ENCODE results near the gene ADGRB3. TPM values are rescaled to one million over a fixed set of nuclear protein-coding genes. Genes with fewer than 3 reads are reported as not detected.

ADGRB3 gene
- total RNA-seq, 1 experiment from 2014 or later, result 0.09 TPM

DNA sequence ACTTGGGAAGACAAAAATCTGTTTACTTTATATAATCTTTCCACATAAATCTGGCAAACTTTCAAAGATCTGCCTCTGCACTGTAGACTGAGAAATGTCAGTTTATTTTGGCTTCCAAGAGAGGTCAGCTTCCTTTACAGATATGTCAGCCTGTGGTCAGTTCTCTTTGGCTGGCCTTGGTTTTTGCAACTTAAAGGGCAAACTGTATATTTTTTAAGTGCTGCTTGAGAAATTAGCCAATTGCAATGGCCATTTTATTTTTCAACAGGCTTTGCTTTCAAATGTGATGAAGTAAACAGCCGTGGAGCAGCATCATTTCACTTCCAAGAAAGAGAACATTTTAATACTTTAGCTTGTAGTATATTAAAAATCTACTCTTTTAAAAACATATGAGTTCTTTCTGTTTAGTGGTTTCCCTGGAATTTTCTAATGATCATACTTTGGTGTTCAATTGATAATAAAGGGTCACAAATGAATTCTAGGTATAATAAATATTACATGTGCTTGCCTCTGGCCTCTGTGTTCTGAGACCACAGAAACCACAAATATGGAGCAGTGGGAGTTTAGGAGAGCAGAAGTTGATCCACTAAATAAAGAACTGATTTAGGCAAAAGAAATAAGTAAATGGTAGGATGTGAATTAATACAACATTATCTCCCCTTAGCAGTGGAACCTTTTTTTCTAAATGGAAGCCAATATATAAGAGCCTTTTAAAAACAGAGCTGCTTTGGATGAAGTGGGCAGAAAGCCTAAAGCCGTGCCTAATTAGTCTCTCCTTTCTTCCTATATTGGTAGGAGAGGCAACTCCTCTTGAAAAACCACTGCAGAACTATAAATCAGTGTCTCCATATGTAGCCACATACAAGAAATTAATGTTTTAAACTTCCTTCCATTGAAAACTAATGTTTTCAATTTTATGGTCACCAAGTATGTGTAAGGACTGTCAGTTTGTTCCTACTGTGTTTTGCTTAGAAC, 16.2 kb downstream of the ADGRB3 start:
- DNase-seq, result no peak
- CTCF ChIA-PET, result no interaction called here
- H3K4me1 Mint-ChIP-seq (ENCODE audit: low read depth, unreplicated experiment), result no peaks in the 10 kb centered on the region
- no peaks in the 10 kb centered on the region for H3K27me3 Mint-ChIP-seq (ENCODE audit: unreplicated experiment)
- no peaks in the 10 kb centered on the region for H3K36me3 Mint-ChIP-seq (ENCODE audit: insufficient read depth, unreplicated experiment)
- TF ChIP-seq, protein P1, sequence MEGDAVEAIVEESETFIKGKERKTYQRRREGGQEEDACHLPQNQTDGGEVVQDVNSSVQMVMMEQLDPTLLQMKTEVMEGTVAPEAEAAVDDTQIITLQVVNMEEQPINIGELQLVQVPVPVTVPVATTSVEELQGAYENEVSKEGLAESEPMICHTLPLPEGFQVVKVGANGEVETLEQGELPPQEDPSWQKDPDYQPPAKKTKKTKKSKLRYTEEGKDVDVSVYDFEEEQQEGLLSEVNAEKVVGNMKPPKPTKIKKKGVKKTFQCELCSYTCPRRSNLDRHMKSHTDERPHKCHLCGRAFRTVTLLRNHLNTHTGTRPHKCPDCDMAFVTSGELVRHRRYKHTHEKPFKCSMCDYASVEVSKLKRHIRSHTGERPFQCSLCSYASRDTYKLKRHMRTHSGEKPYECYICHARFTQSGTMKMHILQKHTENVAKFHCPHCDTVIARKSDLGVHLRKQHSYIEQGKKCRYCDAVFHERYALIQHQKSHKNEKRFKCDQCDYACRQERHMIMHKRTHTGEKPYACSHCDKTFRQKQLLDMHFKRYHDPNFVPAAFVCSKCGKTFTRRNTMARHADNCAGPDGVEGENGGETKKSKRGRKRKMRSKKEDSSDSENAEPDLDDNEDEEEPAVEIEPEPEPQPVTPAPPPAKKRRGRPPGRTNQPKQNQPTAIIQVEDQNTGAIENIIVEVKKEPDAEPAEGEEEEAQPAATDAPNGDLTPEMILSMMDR (IDR thresholded peaks at IDR 0.05; ENCODE audit: unreplicated experiment), result no peak
- no peak overlapping the region for H3K4me3 Mint-ChIP-seq (ENCODE audit: low read depth, unreplicated experiment)
- H3K9me3 Mint-ChIP-seq (ENCODE audit: low read depth, unreplicated experiment), result no peaks in the 10 kb centered on the region
- BruUV-seq (replicated peaks), result no TSS peak
- intact Hi-C loops (cut with micrococcal nuclease; ENCODE audit: unreplicated experiment), result no loop called here
- H3K27ac Mint-ChIP-seq (ENCODE audit: unreplicated experiment), result no peak overlapping the region

DNA sequence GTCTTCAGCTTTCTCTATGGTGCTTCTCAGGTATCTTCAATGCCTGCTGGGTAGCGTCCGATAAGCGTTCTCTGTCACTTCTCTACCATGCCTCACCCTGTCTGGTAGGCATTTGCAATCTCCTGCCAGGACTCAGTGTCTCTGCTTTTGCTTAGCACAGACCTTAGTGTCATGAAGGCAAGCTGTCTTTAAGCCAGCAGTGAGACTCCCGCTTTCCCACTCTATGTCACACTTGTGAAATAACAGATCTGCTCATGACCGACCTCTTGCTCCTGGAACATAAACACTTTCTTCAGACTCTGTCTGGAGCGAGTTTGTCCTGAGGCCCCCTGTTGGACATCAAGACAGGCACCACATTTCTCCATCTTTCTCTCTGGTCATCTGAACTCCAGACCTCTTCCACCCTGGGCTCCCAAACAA, 17.0 kb downstream of the ADGRB3 start:
- Mint-ChIP-seq H3K27me3 (ENCODE audit: unreplicated experiment) (no peaks in the 10 kb centered on the region), H3K4me1 (ENCODE audit: low read depth, unreplicated experiment) (no peaks in the 10 kb centered on the region), H3K36me3 (ENCODE audit: insufficient read depth, unreplicated experiment) (no peaks in the 10 kb centered on the region), H3K27ac (ENCODE audit: unreplicated experiment) (no peak overlapping the region), H3K9me3 (ENCODE audit: low read depth, unreplicated experiment) (no peaks in the 10 kb centered on the region), H3K4me3 (ENCODE audit: low read depth, unreplicated experiment) (no peak overlapping the region)
- BruUV-seq (replicated peaks), result no TSS peak
- intact Hi-C loops (cut with micrococcal nuclease; ENCODE audit: unreplicated experiment), result no loop called here
- CTCF ChIA-PET, result no interaction called here
- TF ChIP-seq, protein P1 (IDR thresholded peaks at IDR 0.05; ENCODE audit: unreplicated experiment), result no peak
- DNase-seq, result no peak

DNA sequence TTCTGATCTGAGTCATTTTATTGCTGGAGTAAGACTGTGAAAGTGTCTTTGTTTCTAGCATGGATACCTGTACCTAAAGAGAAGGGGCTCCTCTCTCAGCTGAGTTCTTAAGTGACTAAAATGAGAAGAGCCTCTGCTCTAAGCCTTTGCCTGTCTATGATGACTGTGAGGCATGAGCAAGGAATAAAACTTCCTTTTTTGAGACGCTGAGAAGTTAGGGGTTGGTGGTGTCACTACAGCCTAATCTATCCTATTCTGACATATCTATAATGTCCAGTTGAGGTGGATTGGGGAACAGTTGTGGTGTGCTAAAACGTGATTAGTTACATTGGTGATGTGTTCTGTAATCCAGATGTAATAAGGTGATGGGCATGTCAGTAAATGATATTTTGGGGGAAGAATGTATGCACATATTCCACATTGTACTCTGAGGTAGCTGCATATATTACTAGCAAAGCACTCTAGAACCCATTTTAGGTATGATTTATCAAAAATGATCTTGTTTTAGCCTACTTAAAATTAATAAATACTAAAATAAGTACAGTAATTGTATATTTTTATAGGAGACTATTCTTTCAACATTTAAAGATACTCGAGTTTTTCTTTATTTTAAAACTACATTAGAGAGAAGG, 18.1 kb downstream of the ADGRB3 start:
- TF ChIP-seq, protein P1 (IDR thresholded peaks at IDR 0.05; ENCODE audit: unreplicated experiment), result no peak
- intact Hi-C loops (cut with micrococcal nuclease; ENCODE audit: unreplicated experiment), result no loop called here
- no peak overlapping the region for H3K27ac Mint-ChIP-seq (ENCODE audit: unreplicated experiment)
- CTCF ChIA-PET, result interaction anchor here (0.6 kb wide), 1 partner anchor 1392 kb away, joined by 3 read pairs; no protein-coding TSS in a partner anchor
- no peak overlapping the region for H3K4me3 Mint-ChIP-seq (ENCODE audit: low read depth, unreplicated experiment)
- no peak for DNase-seq
- no peaks in the 10 kb centered on the region for H3K9me3 Mint-ChIP-seq (ENCODE audit: low read depth, unreplicated experiment)
- H3K4me1 Mint-ChIP-seq (ENCODE audit: low read depth, unreplicated experiment), result no peaks in the 10 kb centered on the region
- no peaks in the 10 kb centered on the region for H3K36me3 Mint-ChIP-seq (ENCODE audit: insufficient read depth, unreplicated experiment)
- BruUV-seq (replicated peaks), result no TSS peak
- no peaks in the 10 kb centered on the region for H3K27me3 Mint-ChIP-seq (ENCODE audit: unreplicated experiment)

DNA sequence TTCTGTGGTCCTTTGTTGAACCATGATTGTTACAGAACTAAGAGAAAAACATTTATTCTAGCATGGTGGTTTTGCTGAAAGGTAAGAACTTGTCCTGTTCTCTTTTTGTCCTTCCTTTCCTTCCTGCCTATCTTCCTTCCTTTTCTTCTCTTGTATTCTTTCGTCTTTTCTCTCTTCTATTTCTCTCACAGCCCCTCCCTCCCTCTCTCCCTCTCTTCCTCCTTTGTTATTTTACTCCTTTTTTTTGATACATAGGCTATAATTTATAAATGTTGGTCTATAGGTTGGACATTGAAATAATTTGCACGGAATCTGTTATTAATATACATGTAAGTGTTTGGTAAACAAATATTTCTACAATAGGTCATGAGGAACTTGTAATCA, 18.6 kb downstream of the ADGRB3 start:
- no peak for DNase-seq
- H3K27me3 Mint-ChIP-seq (ENCODE audit: unreplicated experiment), result no peaks in the 10 kb centered on the region
- intact Hi-C loops (cut with micrococcal nuclease; ENCODE audit: unreplicated experiment), result no loop called here
- no peaks in the 10 kb centered on the region for H3K36me3 Mint-ChIP-seq (ENCODE audit: insufficient read depth, unreplicated experiment)
- CTCF ChIA-PET, result no interaction called here
- no peak overlapping the region for H3K4me3 Mint-ChIP-seq (ENCODE audit: low read depth, unreplicated experiment)
- H3K9me3 Mint-ChIP-seq (ENCODE audit: low read depth, unreplicated experiment), result no peaks in the 10 kb centered on the region
- TF ChIP-seq, protein P1 (IDR thresholded peaks at IDR 0.05; ENCODE audit: unreplicated experiment), result no peak
- no peak overlapping the region for H3K27ac Mint-ChIP-seq (ENCODE audit: unreplicated experiment)
- H3K4me1 Mint-ChIP-seq (ENCODE audit: low read depth, unreplicated experiment), result no peaks in the 10 kb centered on the region
- BruUV-seq (replicated peaks), result no TSS peak

All from Calu3 (cell line).